GM21825 (cell line): ENCODE measurements around the gene DHCR7.
"Not testable (repeated sequence)": the region's sequence is repeated elsewhere in the genome, so short reads cannot be mapped to it uniquely, and the experiment has no call there.

Source experiments
- ATAC-seq: cut with Tn5 transposase; IDR thresholded peaks from one replicate; pipeline ENCODE4 v1.9.1; 2021; ENCODE audit warnings: mild to moderate bottlenecking, moderate library complexity; ENCODE audit not compliant: unreplicated experiment

DHCR7 gene

GRCh38 chr11:71442123-71442522 is 6.1 kb downstream of the DHCR7 start:
- no peak for ATAC-seq

DNA sequence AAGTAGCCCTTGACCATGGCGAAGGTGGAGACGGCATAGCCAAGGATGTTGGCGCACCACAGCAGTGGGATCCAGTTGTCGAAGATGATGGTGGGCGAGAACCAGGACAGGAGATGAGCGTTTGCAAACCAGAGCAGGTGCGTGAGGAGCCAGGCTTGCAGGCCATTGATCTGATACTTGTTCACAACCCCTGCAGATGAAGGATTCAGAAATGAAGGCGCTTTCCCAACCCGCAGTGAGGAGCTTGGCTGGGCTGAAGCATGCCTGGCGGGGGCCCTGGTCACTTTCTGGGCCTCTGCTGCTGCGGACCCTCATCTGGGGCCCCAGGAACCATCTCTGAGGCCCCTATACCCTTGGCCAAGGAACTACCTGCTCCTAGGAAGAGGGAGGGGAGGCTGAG is 6.9 kb downstream of the DHCR7 start:
- ATAC-seq, result no peak

- ATAC-seq, result no peak
Observed at GRCh38 chr11:71440021-71440755, 8.0 kb downstream of the DHCR7 start.

DNA sequence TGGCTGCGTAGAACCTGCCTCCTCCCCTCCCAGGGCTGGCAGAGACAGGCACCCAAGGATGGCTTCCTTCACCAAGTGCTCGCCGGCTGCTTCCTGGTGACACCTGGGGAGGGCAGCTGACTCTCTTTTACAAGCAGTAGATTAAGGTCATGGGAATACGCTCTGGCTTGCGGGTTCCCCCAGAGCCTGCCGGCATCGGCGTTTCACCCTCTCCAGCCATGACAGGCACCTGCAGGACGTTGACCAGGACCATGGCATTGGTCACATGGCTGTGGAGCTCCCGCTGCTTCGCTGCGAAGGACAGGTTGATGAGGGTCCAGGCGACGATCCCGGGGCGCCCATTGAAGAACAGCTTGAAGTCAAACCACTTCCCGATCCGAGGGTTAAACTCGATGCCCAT is 9.5 kb downstream of the DHCR7 start:
- no peak for ATAC-seq

GRCh38 chr11:71437879-71438278 is 10.3 kb downstream of the DHCR7 start:
- ATAC-seq, result no peak

- ATAC-seq, result no peak
Observed at GRCh38 chr11:71437399-71437798, 10.8 kb downstream of the DHCR7 start.

DNA sequence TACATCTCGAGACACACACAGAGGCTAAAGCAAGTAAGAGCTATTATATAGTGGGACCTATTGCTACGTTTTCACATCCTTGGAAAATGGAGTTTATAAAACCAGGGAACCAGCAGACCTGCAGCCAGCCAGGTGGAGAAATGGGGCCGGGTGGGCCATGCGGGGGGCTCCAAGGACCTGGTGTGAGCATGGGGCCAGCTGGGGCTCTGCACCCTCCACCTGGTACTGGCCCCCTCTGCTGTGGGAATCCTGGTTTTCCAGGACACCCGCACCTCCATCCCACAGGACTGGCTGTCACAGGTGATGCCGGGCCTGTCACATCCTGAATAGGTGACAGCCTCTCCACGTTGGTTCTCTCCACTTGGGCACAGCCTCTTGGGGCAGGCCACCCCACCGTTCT is 11.3 kb downstream of the DHCR7 start:
- ATAC-seq, result no peak

DNA sequence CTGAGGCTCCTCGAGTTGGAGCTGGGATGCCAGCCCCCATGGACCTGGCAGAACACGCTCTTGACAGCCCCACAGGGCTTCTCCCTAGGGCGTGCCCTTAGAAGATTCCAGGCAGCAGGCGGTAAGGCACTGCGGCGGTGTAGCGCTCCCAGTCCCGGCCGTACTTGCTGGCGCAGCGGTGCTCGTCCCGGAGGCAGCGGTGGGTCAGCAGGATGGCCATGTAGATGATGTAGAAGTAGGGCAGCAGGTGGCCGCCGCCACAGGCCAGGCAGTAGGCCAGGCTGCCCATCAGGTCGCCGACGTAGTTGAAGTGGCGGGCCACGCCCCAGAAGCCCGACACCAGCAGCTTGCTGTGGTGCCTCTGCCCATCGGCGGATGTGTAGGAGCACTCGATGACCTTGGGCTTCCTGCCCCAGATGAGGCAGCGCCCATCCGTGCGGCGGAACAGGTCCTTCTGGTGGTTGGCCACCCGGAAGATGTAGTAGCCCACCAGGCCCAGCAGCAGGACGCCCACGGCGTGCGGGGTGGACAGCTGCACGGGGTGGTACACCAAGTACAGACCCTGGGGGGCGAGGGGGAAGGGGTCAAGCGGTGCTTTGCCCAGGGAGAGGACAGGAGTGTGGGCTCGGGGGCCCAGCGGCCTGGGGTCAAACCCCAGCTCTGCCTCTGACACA is 12.8 kb downstream of the DHCR7 start:
- ATAC-seq, result no peak

DNA sequence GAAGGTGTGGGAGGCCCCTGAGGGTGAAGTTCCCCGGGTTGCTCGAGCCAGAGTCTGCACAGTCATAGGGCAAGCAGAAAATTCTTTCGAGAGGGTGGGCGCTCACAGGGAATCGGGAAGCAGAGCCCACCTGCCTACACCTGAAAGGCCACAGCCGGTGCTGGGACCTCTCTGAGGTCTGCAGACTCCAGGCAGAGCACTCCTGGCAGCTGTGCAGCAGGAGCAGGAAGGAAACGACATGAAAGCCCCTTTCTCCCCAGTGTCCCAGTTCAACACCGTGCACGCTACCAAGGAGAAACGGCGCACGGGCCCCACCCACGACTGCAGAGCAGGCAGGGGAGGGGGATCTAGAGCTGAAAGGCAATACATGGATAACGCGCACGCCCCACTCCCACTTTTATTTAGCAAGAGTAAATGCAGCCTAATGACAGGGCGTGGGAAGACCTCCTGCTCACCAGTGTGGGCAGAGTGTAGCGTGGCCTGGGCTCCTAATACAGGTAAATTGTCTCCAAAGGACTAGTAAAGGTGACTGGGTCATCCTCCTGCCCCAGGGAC is 13.5 kb downstream of the DHCR7 start:
- no peak for ATAC-seq

DNA sequence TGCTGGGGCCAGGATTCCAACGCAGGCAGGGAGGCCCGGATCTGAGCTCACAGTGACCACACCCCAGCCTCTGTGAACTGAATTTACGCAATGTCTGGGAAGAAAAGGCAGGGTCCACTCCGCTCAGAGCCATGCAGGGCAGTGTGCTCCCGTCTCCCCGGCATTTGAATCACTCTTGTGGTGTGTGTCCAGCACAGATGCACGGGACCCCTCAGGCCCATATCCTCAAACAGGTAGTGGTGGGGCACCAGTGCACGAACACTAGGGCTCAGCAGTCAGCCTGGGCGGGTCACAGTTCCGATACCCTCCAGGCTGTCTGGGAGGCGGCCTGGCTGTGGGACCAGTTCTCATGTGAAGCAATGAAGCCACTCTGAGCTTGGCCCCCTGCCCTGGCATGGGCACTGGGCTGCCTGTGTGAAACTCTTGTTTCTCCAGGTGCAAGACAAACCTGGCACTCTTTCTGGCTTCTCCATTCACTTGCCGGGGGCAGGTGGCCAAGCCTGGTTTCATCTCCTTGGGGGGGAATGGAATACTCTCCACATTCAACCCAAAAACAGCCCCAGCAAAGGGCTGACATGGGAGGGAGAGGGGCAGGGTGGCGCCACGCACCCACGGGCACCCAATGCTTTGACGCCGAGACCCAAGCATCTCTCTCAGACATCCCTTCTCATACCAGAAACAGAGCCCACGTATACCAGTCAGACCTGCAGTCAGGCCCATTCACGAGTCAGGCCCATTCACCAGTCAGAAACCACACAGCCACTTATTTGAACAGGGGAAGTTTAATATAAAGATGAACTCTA is 14.3 kb downstream of the DHCR7 start:
- no peak for ATAC-seq

GRCh38 chr11:71432761-71433647 is 15.2 kb downstream of the DHCR7 start:
- no peak for ATAC-seq

GRCh38 chr11:71431271-71431670 is 16.9 kb downstream of the DHCR7 start:
- no peak for ATAC-seq

DNA sequence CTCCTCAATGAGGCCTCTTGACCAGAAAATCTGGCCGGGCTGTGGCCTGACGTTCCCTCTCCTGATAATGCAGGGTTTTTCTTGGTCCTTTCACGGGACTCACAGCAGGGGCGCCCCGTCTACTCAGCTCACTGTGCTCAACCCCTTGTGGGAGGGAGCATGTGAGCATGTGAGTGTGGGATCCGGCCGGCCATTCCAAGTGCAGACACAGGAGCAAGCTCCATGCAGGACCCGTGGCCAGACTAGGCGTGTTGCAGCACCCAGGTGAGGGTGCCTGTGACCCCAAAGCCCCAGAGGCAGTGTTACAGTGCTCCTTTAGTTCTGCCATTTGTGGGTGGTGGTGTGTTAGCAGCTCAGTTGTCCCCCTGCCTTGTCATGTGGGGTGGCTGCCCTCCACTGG is 18.0 kb downstream of the DHCR7 start:
- no peak for ATAC-seq

DNA sequence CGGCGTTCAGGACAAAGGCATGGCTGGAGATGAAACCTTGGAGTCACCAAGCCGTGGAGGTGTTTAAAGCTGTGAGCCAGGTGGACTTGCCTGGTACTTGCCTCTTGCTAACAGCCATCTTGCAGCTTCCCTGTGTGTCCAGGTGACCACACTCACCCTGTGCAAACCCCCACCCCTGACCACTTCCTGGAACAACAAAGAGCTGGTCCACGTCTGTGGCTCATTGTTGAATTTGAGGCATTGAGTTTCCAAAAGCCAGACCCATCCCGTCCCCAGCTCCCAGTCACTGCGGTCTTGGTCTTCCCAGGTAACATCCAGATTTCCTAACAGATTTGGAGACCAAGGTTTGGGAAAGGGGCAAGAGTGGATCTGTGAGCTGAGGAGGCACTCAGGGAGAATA is 18.5 kb downstream of the DHCR7 start:
- ATAC-seq, result no peak

DNA sequence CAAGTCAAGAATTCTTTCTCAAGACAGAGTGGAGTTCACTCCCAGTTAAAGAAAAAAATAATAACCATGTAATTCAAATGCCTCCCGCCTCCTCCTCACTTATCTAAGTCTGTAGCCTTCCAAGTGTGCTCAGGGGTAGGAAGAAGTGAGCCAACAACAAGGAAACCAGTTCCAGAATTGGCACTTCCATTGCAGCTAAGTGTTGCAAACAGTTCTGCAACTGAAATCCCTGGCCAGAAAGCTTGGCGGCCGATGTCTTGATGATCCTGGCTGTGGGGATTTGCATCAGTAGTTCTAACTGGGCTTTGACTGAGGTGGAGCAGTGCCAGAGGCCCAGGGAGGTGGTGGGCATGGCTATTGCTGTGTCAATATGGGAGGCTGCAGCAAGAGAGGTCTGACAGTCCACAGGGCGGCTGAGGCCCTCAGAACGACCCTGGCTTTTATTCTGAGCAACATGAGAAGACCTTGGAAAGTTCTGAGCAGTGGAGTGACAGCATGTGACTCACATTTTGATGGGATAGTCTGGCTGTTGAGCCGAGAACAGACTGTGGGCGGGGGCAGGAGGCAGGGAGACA is 19.2 kb downstream of the DHCR7 start:
- no peak for ATAC-seq

DNA sequence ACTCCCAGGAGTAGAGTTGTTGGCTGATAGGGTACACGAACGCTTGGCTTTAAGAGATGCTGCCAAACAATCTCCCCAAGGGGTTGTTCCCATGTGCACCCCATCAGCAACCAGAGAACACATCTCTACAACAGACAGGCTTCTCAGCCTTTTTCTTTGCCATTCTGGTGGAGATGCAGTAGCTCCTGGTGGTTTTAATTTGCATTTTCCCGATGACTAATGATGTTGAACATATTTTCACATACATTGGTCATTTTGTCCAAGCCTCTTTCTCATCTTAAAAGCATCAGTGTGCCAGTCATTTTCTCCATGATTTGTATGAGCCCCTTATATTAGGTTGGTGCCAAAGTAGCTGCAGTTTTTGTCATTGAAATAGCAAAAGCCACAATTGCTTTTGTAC is 21.8 kb downstream of the DHCR7 start:
- no peak for ATAC-seq

DNA sequence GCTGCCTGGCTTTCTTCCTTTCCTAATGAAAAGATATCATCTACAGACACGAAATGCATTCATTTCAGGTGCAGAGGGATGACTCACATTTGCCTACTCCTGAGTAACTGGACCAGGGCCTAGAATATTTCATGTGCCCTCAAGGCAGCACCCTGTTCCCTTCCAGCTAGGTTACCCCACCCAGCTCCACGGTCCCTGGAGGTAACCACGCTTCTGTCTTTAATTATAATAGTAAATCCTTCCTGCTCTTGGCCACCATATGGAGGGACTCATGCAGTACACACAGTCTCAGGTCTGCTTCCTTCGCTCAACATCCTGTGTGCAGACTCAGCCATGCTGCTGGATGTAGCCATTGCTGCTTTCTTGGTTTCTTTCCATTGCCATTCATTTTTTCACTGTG is 22.3 kb downstream of the DHCR7 start:
- ATAC-seq, result no peak

DNA sequence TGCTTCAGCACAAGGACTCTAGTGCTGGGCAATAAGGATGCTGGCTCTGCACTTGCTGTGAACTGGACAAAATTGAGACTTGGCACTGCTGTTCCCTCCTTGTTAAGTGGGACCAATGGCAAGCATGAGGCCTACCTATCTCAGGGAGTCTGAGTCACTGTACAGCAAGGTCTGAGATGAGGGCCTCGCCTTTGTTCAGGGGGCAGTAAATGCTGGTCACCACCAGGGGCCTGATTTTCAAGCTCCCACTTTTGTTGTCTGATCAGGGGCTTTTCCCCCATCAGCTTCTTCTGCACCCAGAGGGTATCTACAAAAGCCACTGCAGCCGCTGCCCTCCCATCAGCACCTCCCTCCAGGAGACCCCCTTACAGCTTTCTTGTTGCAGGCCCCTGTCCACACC is 22.8 kb downstream of the DHCR7 start:
- ATAC-seq, result no peak

DNA sequence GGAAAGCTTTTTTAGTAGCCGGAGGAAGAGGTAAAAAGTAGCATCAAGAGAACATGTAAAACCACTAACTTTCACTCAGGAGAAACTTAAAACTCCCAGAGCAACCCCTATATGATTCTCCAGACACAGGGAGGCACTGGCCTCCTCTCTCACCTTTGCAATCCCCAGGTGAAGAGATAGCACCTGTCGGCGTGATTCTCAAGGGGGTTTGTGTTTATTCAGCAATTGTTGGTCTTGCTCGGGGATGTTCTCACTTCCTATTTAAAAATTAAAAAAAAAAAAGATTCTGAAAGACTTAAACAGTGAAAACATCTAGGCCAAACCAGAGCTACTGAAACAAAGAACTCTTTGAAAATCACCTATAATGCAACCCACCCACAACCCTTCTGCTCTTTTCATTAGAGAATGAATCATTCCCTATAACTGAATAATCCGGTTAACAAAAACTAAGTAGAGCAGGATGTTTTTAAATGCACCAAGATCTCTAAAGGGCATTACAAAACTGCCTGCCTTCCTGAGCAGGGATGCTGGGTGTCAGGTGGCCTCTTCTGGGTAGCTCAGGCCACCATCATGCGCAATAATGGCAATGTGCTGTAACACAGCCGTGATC is 24.9 kb downstream of the DHCR7 start:
- ATAC-seq, result no peak

- ATAC-seq, result not testable (repeated sequence)
Observed at GRCh38 chr11:71422318-71422717, 25.9 kb downstream of the DHCR7 start.
